ENCODE measurements around the gene SS18L1. TPM values are rescaled to one million over a fixed set of nuclear protein-coding genes. Genes with fewer than 3 reads are reported as not detected.

SS18L1 gene
- total RNA-seq, 6 donors from 2014 or later, result 12.2 to 70.8 (median 19.7) TPM

- peaks cover 23 to 34% (median 25%) of the 10 kb centered on the region in 4 donors for H3K4me1 ChIP-seq
- H3K27ac ChIP-seq, result no peak overlapping the region
- H3K36me3 ChIP-seq, result peaks cover 50 to 99% (median 82%) of the 10 kb centered on the region in 4 donors
- TF ChIP-seq POLR2A (IDR thresholded peaks at IDR 0.05) (no peak), POLR2AphosphoS5 (IDR thresholded peaks at IDR 0.05) (no peak), EP300 (IDR thresholded peaks at IDR 0.05) (no peak), CTCF (IDR thresholded peaks at IDR 0.05) (no peak)
- ATAC-seq (ENCODE audit: low FRiP score in 2 of 2), result no peak
- no peak overlapping the region for H3K4me3 ChIP-seq
- no peaks in the 10 kb centered on the region for H3K27me3 ChIP-seq
- peak in 1 of 2 donors; percentile 71 for DNase-seq
- WGBS, 2 donors, result 90% methylated on average over 20 of the region's 20 CpGs
- no peaks in the 10 kb centered on the region for H3K9me3 ChIP-seq
Measured at GRCh38 chr20:62129731-62130531, 13.6 kb upstream of the SS18L1 start.

- ATAC-seq (ENCODE audit: low FRiP score in 2 of 2), result no peak
- peak overlapping the region in 3 of 4 donors; percentile 74 to 81 (median 81) for H3K27ac ChIP-seq
- WGBS, 2 donors, result 90 to 92% methylated on average over 19 to 25 of the region's 25 CpGs
- peaks cover 27 to 39% (median 29%) of the 10 kb centered on the region in 4 donors for H3K4me1 ChIP-seq
- H3K4me3 ChIP-seq, result no peak overlapping the region
- H3K27me3 ChIP-seq, result no peaks in the 10 kb centered on the region
- H3K9me3 ChIP-seq, result no peaks in the 10 kb centered on the region
- DNase-seq, result peak in 1 of 2 donors; percentile 75
- TF ChIP-seq EP300 (IDR thresholded peaks at IDR 0.05), result no peak
- no peak for TF ChIP-seq CTCF (IDR thresholded peaks at IDR 0.05)
- no peak for TF ChIP-seq POLR2AphosphoS5 (IDR thresholded peaks at IDR 0.05)
- TF ChIP-seq POLR2A (IDR thresholded peaks at IDR 0.05), result no peak
- H3K36me3 ChIP-seq, result peaks cover 48 to 97% (median 79%) of the 10 kb centered on the region in 4 donors
Measured at GRCh38 chr20:62131560-62132320, 11.8 kb upstream of the SS18L1 start.

GRCh38 chr20:62132421-62132820 lies 11.1 kb upstream of the SS18L1 start:
- DNase-seq (no peak), ATAC-seq (ENCODE audit: low FRiP score in 2 of 2) (peak in 1 of 2 donors; percentile 54)
- peaks cover 43 to 97% (median 79%) of the 10 kb centered on the region in 4 donors for H3K36me3 ChIP-seq
- peak overlapping the region; percentile 36 to 81 (median 78) for H3K27ac ChIP-seq
- TF ChIP-seq POLR2AphosphoS5 (IDR thresholded peaks at IDR 0.05), result peak in 1 of 2 donors; percentile 45
- peak in 1 of 4 donors; percentile 7 for TF ChIP-seq POLR2A (IDR thresholded peaks at IDR 0.05)
- TF ChIP-seq CTCF (IDR thresholded peaks at IDR 0.05), result no peak
- no peak for TF ChIP-seq EP300 (IDR thresholded peaks at IDR 0.05)
- WGBS, 2 donors, result 72% methylated on average over 7 of the region's 7 CpGs
- H3K9me3 ChIP-seq, result no peaks in the 10 kb centered on the region
- H3K4me3 ChIP-seq, result no peak overlapping the region
- no peaks in the 10 kb centered on the region for H3K27me3 ChIP-seq
- peaks cover 27 to 39% (median 29%) of the 10 kb centered on the region in 4 donors for H3K4me1 ChIP-seq

- DNase-seq (peak; percentile 60 to 63), ATAC-seq (ENCODE audit: low FRiP score in 2 of 2) (peak; percentile 25 to 62)
- peaks cover 27 to 39% (median 29%) of the 10 kb centered on the region in 4 donors for H3K4me1 ChIP-seq
- 65 to 75% methylated on average over 12 to 29 of the region's 29 CpGs for WGBS, 2 donors
- TF ChIP-seq POLR2AphosphoS5 (IDR thresholded peaks at IDR 0.05) (peak in 1 of 2 donors; percentile 12), CTCF (IDR thresholded peaks at IDR 0.05) (no peak)
- peak overlapping the region; percentile 36 to 83 (median 78) for H3K27ac ChIP-seq
- no peak overlapping the region for H3K4me3 ChIP-seq
- peaks cover 41 to 97% (median 79%) of the 10 kb centered on the region in 4 donors for H3K36me3 ChIP-seq
- no peaks in the 10 kb centered on the region for H3K27me3 ChIP-seq
- no peaks in the 10 kb centered on the region for H3K9me3 ChIP-seq
Measured at GRCh38 chr20:62133051-62133845, 10.3 kb upstream of the SS18L1 start.

Data from upper lobe of left lung (tissue), 6 donors.